ENCODE results near the gene JUNB. TPM values are rescaled to one million over a fixed set of nuclear protein-coding genes. Genes with fewer than 3 reads are reported as not detected.

JUNB gene
- total and polyA plus RNA-seq, 2 of the 13 experiments (the other 11 are each of a cell fraction or from before 2014, with no cell fraction given): 7.7 to 8.2 TPM

DNA sequence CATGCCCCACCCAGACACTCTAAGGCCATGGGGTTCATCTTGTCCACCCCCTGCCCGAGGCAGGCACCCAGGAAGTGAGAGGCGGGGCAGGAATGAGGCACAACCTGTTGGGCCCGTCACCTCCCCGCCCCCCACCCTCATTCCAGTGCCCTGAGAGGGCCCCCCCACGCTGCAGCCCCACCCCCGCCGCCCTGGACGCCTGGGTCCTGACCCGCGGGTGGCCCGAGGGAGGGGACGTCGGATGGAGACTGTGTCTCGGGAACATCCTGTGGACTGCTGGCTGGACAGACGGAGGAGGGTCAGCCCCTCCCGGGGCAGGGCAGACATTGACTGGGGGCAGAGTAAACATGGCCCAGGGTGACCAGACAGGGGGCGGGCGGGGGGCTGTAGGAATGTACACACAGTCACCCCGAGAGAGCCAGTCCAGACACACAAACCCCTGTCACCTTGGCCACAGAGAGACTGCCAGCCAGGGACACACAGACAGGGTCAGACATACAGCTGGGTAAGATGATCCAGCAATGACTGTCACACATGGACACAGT lies 7.4 kb upstream of the JUNB start (continued):
- TF ChIP-seq, protein P1, sequence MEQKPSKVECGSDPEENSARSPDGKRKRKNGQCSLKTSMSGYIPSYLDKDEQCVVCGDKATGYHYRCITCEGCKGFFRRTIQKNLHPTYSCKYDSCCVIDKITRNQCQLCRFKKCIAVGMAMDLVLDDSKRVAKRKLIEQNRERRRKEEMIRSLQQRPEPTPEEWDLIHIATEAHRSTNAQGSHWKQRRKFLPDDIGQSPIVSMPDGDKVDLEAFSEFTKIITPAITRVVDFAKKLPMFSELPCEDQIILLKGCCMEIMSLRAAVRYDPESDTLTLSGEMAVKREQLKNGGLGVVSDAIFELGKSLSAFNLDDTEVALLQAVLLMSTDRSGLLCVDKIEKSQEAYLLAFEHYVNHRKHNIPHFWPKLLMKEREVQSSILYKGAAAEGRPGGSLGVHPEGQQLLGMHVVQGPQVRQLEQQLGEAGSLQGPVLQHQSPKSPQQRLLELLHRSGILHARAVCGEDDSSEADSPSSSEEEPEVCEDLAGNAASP (CRISPR knock-in tag; IDR thresholded peaks at IDR 0.05; ENCODE audit: borderline replicate concordance): peak; percentile 64; the same call in 1 of the 2 replicates
- TF ChIP-seq, protein P2, sequence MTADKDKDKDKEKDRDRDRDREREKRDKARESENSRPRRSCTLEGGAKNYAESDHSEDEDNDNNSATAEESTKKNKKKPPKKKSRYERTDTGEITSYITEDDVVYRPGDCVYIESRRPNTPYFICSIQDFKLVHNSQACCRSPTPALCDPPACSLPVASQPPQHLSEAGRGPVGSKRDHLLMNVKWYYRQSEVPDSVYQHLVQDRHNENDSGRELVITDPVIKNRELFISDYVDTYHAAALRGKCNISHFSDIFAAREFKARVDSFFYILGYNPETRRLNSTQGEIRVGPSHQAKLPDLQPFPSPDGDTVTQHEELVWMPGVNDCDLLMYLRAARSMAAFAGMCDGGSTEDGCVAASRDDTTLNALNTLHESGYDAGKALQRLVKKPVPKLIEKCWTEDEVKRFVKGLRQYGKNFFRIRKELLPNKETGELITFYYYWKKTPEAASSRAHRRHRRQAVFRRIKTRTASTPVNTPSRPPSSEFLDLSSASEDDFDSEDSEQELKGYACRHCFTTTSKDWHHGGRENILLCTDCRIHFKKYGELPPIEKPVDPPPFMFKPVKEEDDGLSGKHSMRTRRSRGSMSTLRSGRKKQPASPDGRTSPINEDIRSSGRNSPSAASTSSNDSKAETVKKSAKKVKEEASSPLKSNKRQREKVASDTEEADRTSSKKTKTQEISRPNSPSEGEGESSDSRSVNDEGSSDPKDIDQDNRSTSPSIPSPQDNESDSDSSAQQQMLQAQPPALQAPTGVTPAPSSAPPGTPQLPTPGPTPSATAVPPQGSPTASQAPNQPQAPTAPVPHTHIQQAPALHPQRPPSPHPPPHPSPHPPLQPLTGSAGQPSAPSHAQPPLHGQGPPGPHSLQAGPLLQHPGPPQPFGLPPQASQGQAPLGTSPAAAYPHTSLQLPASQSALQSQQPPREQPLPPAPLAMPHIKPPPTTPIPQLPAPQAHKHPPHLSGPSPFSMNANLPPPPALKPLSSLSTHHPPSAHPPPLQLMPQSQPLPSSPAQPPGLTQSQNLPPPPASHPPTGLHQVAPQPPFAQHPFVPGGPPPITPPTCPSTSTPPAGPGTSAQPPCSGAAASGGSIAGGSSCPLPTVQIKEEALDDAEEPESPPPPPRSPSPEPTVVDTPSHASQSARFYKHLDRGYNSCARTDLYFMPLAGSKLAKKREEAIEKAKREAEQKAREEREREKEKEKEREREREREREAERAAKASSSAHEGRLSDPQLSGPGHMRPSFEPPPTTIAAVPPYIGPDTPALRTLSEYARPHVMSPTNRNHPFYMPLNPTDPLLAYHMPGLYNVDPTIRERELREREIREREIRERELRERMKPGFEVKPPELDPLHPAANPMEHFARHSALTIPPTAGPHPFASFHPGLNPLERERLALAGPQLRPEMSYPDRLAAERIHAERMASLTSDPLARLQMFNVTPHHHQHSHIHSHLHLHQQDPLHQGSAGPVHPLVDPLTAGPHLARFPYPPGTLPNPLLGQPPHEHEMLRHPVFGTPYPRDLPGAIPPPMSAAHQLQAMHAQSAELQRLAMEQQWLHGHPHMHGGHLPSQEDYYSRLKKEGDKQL (CRISPR knock-in tag; IDR thresholded peaks at IDR 0.05; ENCODE audit: low read depth): 0 out of 2 replicates have a peak, but pooled peaks have one; percentile 25
- TF ChIP-seq YEATS2 (CRISPR knock-in tag; IDR thresholded peaks at IDR 0.05; ENCODE audit: borderline replicate concordance) (no peak), KMT2B (CRISPR knock-in tag; IDR thresholded peaks at IDR 0.05) (no peak), ZNF615 (CRISPR knock-in tag; IDR thresholded peaks at IDR 0.05; ENCODE audit: borderline replicate concordance) (no peak), FOXA1 (IDR thresholded peaks at IDR 0.05) (no peak), FOXA1 (CRISPR knock-in tag; IDR thresholded peaks at IDR 0.05) (peak; percentile 71), HDAC6 (IDR thresholded peaks at IDR 0.05; ENCODE audit: low read depth, low read length) (no peak), CREM (IDR thresholded peaks at IDR 0.05) (peak; percentile 24; the same call in 1 of the 2 replicates), CREM (CRISPR knock-in tag; IDR thresholded peaks at IDR 0.05) (no peak), U2AF1 (optimal IDR thresholded peaks at IDR 0.05; ENCODE audit: low read depth, low read length) (no peak), SOX6 (IDR thresholded peaks at IDR 0.05) (no peak), SOX6 (CRISPR knock-in tag; IDR thresholded peaks at IDR 0.05) (0 out of 2 replicates have a peak, but pooled peaks have one; percentile 44), MTA3 (CRISPR knock-in tag; IDR thresholded peaks at IDR 0.05) (no peak), SKI (IDR thresholded peaks at IDR 0.05; ENCODE audit: partially characterized antibody) (peak; percentile 81), SOX13 (IDR thresholded peaks at IDR 0.05) (no peak), SOX13 (CRISPR knock-in tag; conservative IDR thresholded peaks at IDR 0.05 in 1 of 2, IDR thresholded peaks at IDR 0.05 in 1 of 2) (no peak), ZNF891 (CRISPR knock-in tag; IDR thresholded peaks at IDR 0.05) (0 out of 2 replicates have a peak, but pooled peaks have one; percentile 51), ZNF124 (CRISPR knock-in tag; IDR thresholded peaks at IDR 0.05) (no peak), ZNF333 (CRISPR knock-in tag; IDR thresholded peaks at IDR 0.05; ENCODE audit: borderline replicate concordance) (0 out of 2 replicates have a peak, but pooled peaks have one; percentile 34), ARNT (IDR thresholded peaks at IDR 0.05) (no peak), MTA1 (CRISPR knock-in tag; IDR thresholded peaks at IDR 0.05; ENCODE audit: borderline replicate concordance) (0 out of 2 replicates have a peak, but pooled peaks have one; percentile 21)
- TF ChIP-seq, protein P3, sequence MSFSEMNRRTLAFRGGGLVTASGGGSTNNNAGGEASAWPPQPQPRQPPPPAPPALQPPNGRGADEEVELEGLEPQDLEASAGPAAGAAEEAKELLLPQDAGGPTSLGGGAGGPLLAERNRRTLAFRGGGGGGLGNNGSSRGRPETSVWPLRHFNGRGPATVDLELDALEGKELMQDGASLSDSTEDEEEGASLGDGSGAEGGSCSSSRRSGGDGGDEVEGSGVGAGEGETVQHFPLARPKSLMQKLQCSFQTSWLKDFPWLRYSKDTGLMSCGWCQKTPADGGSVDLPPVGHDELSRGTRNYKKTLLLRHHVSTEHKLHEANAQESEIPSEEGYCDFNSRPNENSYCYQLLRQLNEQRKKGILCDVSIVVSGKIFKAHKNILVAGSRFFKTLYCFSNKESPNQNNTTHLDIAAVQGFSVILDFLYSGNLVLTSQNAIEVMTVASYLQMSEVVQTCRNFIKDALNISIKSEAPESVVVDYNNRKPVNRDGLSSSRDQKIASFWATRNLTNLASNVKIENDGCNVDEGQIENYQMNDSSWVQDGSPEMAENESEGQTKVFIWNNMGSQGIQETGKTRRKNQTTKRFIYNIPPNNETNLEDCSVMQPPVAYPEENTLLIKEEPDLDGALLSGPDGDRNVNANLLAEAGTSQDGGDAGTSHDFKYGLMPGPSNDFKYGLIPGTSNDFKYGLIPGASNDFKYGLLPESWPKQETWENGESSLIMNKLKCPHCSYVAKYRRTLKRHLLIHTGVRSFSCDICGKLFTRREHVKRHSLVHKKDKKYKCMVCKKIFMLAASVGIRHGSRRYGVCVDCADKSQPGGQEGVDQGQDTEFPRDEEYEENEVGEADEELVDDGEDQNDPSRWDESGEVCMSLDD (CRISPR knock-in tag; IDR thresholded peaks at IDR 0.05; ENCODE audit: borderline replicate concordance): peak; percentile 79; the same call in 1 of the 2 replicates

Measured in HepG2 (cell line).